ENCODE data around the gene USP20. TPM values are rescaled to one million over a fixed set of nuclear protein-coding genes. Genes with fewer than 3 reads are reported as not detected.
"Not testable (repeated sequence)": the region's sequence is repeated elsewhere in the genome, so short reads cannot be mapped to it uniquely, and the experiment has no call there.

Gene USP20
- total RNA-seq, 1 donor from 2014 or later: 19.9 TPM

DNA sequence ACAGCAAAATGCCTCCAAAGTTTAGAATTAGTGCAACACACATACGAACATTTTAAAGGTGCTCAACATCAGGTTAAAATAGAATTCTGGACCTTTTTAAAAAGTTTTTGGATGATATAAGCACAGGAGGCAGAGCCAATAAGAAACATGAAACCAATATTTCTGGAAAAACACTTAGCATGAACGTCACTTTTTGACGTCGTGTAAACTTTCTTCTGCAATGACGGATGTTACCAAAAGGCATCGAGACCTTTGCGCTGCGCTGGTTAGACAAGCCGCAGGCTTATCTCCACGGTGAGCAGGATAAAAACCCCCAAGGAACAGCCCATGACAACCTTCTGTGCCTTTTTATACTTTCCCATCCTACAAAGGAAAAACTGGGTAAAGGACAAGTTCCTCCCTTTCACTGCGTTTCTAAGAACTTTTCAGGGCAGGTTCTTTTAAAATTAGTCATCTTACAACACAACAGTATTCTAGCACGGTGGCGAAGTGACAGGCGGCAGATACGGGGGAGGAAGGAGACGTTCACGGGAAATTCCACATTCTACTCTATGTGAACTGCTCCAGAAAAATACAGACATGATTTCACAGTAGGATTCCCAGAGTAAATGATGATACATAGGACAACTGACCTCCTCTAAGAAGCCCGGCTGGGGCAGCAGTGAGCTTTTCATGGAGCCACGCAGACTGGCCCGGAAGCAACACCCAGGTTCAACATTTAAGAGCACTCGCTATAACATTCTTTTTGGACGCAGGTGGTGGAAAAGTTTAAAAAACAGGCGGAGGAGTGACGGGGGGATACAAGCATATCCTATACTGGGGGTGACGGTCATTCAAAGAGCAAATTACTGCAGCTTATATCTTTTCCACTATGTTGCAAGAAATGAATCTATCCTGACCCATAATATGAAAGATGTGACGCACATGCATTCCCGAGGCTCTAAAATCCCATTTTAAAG, 52.4 kb downstream of the USP20 start:
- no peak for DNase-seq (ENCODE audit: extremely low read depth, low read depth, low spot score)

DNA sequence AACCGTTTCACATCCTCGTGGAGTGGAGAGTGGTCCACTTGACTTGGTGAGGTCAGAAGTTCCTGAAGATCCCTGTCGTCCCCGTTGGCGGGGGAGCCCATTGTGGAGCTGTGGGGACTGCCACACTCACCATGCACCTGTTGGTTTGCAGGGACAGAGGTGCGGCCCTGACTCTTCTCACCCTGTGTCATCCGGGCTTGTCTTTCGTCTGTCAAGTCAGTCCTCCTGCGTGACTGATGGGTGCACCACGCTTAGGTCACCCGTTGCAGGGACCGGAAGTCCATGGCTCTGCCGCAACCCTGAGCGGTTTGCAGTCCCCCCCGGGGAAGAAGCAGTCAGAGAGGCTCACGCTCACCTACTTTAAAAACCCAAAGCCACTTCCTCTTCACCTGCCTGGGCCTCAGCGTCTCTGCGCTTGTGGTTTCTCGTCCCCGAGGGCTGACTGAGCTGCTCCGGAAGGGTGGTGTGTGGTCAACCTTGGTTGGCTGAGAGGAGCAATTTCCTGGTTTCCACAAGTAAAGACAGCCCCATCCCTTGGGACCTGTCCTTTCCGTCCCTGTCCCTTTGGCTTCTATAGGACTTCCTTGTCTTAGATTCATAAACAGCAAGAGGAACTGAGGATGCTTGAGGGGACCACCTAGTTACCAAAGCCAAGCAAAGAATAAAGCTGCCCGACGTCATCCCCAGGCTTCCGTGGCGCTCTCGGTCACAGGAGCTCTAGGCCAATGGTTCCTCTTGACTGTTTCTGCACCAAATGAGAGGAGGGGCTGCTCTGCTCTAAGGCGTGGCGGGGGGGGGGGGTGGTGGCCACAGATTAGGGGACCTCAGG, 53.2 kb downstream of the USP20 start:
- DNase-seq (ENCODE audit: extremely low read depth, low read depth, low spot score): no peak

DNA sequence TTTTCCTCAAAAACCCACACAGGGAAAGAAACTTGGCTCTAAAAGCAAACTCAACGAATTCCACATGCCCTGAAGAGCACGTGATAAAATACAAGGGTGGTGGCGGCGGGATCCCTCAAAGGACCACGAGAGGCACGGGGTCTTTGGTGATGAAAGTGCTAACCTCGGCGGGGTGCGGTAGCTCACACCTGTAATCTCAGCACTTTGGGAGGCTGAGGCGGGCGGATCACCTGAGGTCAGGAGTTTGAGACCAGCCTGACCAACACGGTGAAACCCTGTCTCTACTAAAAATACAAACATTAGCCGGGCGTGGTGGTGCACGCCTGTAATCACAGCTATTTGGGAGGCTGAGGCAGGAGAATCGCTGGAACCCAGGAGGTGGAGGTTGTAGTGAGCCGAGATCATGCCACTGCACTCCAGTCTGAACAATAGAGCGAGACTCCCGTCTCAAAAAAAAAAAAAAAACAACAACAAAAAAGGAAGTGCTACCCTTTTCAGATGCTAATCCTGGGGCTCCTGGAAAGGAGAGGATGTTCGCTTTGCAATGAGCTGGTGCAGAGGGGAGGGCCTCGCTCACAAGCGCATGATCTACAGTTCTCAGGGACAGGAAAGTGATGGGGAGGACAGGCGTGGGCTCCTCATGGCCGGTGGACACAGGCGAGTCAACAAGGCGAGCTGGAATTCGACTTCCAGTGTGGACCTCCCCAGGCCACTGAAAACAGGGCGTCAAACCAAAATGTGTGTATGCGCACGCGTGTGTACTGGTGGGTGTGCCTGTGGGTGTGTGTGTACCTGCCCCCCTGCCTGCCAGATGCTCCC, 54.1 kb downstream of the USP20 start:
- DNase-seq (ENCODE audit: extremely low read depth, low read depth, low spot score): no peak

DNA sequence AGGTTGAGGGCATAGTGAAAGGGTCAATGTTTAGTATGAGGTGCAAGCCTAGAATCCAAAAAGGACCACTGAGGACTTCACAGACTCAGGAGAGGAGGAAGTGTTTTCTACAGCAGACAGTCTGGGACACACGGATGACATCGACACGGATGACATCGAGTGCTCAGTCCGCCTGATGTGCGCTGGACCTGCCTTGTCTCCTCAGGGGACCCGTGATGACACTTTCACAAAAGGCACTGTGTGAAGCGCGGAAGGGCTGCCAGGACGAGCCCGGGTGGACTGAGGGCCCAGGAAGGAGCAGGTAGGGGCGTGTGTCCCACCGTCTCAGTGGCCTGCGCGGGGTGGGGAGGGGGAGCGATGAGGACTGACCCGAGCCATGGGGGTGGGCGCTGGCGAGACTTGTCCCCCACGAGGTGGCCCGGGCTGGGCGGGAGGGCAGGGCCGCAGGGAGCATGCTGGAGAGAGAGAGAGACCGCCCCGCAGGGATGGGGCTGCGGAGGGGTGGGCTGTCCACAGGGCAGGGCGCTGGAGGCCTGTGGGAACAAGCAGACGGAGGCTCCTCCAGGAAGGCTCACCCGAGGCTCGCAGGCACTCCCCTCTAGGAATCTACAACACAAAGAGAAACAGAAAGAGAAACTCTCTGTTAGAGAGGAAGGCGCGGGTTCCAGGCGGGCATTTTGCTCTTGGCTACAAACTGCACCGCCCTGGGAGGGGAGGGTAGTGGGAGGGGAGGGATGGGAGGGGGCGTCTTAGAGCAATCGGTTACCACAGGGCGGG, 54.9 kb downstream of the USP20 start:
- no peak for DNase-seq (ENCODE audit: extremely low read depth, low read depth, low spot score)

DNA sequence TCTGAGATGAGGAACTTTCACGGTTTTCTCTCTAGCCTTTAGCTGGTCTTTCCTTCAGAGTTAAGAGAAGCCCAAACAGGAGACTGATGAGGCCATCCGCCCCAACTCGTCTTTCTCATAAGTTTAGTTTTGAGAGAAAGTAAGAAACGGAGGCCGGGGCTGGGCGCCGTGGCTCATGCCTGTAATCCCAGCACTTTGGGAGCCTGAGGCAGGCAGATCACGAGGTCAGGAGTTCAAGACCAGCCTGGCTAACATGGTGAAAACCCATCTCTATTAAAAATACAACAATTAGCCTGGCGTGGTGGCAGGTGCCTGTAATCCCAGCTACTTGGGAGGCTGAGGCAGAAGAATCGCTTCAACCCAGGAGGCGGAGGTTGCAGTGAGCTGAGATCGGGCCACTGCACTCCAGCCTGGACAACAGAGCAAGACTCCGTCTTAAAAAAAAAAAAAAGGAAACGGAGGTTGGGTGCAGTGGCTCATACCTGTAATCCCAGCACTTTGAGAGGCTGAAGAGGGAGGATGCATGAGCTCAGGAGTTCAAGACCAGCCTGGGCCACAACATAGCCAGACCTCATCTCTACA, 55.6 kb downstream of the USP20 start:
- DNase-seq (ENCODE audit: extremely low read depth, low read depth, low spot score): not testable (repeated sequence)

DNA sequence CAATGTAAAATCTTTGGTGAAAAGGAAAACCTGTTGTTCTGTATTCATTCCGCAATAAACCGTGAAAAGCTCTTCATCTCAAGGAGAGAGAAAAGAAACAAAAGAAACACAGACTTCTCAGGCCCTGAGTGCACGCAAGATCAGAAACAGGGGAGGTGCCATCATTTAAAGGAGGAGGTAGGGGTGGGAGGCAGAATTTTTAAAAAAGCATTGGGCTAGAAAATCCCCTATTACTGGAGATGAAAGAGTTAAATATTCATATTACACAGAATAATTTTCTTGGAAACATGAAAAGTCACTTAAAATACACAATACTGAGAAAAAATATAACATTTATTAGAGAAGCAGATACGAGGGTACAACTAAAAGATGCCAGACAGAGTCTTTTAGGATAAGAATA, 56.3 kb downstream of the USP20 start:
- DNase-seq (ENCODE audit: extremely low read depth, low read depth, low spot score): no peak

DNA sequence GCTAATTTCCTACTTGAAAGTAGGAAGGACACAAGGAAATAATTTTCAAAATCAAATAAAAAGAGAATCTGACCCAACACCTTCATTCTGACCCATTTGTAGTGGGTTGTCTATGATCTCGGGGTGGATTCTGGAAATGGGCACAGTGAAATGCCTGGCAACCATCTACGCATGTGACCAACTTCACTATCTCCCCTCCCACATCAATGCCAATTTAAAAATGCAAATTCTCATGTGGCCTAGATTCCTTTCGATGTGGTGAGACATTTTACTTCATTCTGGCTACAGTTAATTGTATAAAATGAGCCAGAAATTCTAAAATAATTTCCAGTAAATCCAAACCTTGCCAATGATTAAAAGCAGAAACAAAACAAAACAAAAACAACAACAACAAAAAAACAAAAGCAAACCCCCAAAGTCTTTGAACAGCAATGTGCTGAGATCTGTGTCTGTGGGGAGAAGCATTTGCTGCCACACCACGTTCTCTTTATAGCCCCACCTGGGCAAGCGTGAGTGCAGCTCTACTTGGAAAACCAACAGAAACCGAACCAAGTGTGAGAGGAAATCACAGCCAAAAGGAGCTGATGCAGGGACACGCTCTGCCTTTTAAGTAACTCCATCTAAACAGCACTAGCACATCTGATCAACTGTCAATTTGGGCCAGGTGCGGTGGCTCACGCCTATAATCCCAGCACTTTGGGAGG, 59.0 kb downstream of the USP20 start:
- DNase-seq (ENCODE audit: extremely low read depth, low read depth, low spot score): no peak

DNA sequence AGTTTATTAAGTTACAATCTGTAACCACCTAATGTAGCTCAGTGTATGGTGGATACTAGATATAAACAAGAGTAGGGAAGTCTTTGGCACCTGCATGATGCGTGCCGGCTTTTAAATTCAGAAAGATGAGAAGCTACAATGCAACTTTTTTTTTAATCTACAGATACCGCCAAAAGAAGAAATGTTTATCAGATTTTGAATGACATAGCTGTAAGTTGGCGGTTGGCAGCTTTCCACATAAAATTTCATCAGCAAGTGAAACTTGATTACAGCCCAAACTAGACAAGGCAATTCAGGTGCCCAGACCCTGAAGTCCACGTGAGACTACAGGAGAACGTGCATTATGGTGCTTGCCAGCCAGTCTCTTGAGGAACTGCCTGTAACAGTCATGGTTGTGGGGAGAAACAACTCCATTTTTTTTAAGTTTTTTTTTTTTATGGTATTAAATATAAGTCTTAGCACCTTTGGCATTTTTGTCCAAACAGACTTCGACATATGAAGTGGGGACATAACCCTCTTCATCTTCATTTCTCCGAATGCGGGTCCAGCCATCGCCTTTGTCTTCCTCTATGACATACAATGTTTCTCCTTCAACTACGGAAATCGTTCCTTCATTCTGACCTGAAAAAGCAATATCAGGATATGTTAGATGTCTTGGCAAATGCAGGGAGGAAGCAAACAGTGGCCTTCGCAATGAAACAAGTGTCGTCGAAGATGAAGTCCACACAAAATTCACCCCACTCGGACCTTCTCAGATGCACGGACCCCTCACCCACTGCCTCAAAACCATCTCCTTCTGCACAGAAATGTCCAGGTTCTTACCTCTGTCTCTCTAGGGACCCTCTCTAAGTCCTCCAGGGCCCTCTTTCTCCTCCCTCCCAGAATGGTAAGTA, 60.4 kb downstream of the USP20 start:
- no peak for DNase-seq (ENCODE audit: extremely low read depth, low read depth, low spot score)

DNA sequence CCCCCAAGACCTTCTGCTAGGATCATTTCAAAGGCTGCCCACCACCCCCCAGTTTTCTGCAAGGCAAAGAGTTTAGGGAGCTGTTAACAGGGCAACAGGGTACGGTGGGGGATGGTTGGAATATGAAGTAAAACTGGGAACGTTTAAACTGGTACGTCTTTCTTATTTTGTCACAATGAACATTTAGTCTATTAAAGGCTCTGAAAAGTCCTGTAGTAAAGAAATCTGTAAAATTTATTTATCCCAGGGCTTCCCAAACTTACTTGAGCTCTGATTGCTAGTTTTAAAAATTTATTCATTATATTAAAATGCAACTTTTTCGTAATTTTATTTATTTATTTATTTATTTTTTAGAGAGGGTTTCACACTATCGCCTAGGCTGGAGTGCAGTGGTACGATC, 62.0 kb downstream of the USP20 start:
- DNase-seq (ENCODE audit: extremely low read depth, low read depth, low spot score): no peak

DNA sequence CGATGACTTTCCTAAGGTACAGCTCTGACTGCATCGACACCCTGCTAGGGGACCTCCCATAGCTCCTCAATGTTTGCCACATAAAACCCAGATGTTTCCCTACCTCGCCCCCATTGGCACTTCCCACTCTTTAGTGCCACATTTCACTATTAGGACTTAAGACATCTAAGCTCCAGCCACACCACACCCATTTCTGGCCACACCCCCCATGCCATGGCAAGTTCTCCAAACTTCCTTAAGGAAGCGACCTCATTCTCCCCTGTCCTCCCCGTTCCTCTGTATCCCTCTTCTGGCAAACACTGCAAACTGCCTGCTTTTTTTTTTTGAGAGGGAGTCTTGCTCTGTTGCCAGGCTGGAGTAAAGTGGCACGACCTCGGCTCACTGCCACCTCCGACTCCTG, 62.9 kb downstream of the USP20 start:
- DNase-seq (ENCODE audit: extremely low read depth, low read depth, low spot score): no peak

DNA sequence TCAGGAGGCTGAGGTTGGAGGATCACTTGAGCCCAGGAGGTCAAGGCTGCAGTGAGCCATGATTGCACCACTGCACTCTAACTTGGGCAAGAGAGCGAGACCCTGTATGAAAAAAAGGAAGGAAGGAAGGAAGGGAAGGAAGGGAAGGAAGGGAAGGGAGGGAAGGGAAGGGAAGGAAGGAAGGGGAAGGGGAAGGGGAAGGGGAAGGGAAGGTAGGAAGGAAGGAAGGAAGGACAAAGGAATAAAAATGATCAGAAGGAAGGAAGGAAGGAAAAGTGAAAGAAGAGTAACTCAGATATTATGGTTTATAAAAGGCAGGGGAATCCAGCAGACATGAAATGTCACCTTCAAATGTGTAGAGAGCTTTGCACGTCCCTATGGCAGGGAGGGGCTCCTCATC, 64.4 kb downstream of the USP20 start:
- DNase-seq (ENCODE audit: extremely low read depth, low read depth, low spot score): no peak

DNA sequence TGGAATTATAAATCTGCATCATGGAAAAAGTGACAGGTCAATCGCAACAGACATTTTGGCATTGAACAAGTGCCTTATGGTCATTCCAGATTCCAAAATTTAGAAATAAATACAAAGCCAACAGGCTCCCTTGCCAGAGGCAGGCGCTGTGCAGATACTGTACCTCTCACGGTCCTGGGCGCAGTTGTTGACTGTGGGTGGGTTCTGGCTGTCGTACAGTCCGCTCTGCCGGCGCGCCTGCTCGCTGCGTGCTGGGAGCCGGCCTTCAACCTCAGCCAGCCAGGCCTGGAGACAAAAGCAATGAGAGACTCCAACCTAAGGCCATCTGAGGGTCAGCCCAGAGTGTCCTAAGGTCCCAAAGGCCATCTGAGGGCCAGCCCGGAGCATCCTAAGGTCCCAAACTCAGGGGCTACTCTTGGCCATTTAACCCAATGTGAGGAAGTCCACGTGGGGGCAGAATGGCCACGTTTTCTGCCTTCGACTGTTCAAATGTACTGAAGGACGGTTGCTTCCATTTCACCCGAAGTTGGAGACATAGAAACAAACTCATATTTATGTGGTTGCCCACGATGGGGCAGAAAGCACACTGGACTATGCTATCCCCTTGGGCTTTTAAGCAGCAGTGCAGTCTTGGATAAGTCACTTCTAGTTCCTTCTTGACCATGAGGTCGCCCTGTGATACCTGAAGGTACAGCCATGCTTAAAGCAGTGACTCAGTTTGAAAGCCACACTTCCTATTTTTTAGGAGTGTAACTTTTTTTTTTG, 65.2 kb downstream of the USP20 start:
- DNase-seq (ENCODE audit: extremely low read depth, low read depth, low spot score): no peak

DNA sequence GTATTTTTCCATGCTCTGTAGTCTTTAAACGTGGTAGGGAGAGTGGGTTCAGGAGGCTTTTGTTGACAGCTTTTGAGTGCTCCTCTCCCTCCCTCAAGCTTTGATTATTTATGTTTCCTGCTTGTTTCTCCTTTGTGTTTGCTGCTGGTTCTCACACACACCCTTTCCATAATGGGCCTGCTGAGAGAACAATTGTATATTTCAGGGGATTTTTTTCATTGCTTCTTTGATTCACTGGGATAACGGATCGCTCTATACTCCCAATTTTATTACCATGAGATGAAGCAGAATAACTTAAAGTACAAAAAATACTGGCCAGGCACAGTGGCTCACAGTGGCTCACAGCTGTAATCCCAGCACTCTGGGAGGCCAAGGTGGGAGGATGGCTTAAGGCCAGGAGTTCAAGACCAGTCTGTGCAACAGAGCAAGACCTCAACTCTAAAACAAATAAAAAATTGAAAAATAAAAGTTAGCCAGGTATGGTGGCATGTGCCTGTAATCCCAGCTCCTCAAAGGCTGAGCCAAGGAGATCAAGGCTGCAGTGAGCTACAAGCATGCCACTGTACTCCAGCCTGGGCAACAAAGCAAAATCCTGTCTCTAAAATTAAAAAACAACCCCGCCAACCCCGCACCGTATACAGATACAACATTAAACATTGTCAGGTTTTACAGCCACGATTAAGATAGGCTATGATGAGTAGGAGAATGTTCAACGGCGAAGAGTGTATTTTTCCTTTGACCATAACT, 66.9 kb downstream of the USP20 start:
- no peak for DNase-seq (ENCODE audit: extremely low read depth, low read depth, low spot score)

DNA sequence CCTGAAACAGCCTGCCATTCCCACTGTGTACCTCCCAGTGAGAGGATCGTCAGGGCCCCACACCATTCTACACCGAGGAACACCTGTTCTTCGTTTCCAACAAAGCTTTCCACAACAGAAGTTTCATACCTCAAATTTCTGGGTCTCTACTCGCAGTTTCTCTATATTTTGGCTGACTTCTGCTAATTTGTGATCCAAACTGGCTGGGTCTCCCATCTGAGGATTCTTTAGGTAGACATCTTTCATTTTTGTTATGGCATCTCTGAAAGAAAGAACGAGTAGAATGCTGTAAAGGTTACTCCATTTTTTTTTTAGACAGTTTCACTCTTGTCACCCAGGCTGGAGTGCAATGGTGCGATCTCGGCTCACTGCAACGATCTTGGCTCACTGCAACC, 67.5 kb downstream of the USP20 start:
- DNase-seq (ENCODE audit: extremely low read depth, low read depth, low spot score): no peak

DNA sequence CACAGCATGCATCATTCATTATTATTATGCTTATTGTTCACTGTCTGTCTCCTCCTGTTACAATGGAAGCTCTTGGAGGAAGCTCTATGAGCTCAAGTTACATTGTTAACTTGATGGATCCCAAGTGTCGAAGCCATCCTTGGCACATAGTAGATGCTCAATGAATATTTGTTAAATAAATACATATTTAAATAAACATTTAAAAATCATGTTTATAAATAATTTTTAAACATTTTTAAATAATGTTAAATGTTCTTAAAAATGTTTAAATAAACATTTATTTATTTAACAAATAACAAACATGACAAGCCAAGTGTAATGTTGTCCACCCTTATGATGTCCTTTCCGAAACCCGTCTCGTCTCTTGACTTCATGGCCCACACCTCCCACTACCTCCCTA, 69.5 kb downstream of the USP20 start:
- no peak for DNase-seq (ENCODE audit: extremely low read depth, low read depth, low spot score)

DNA sequence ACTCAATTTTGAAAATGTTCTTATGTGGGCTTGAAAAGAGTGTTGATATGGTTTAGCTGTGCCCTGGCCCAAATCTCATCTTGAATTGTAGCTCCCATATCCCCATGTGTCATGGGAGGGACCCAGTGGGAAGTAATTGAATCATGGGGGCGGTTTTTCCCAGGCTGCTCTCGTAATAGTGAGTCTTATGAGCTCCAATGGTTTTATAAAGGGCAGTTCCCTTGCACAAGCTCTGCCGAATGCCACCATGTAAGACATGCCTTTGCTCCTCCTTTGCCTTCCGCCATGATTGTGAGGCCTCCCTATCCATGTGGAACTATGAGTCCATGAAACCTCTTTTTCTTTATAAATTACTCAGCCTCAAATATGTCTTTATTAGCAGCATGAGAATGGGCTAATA, 71.0 kb downstream of the USP20 start:
- DNase-seq (ENCODE audit: extremely low read depth, low read depth, low spot score): no peak

DNA sequence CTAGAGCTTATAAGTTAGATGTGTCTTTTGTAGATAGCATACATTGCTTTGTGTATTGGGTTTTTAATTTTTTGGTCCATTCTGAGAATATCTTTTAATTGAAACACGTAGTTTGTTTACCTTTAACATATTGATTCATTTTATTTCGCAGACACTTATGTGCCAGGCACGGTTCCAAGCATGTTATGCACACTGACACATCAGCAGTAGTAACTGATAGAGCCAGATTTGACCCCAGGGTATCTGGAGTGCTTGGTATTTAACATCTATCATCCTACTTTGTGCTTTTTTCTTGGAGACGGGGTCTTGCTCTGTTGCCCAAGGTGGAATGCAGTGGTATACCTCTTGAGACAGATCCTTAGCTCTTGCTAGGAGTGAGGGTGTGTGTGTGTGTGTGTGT, 71.9 kb downstream of the USP20 start:
- no peak for DNase-seq (ENCODE audit: extremely low read depth, low read depth, low spot score)

Data from glomerular endothelial cell (primary cell).